NCI-H2081 treated with DMSO at 0.1 percent for 48 hours (cell line): ENCODE measurements around the gene SSB.
"Not testable (repeated sequence)": the region's sequence is repeated elsewhere in the genome, so short reads cannot be mapped to it uniquely, and the experiment has no call there.

Experiments
- DNase-seq: peaks from one replicate; lab custom pipeline; 2025; lab: John Stamatoyannopoulos, UW

The SSB gene

GRCh38 chr2:169782513-169782912 is 16.2 kb upstream of the SSB start:
- no peak for DNase-seq

- no peak for DNase-seq
Measured at GRCh38 chr2:169790581-169790980, 8.1 kb upstream of the SSB start.

GRCh38 chr2:169795181-169795580 is 3.5 kb upstream of the SSB start:
- DNase-seq = no peak

GRCh38 chr2:169796441-169796840 is 2.2 kb upstream of the SSB start:
- no peak for DNase-seq

GRCh38 chr2:169797601-169798000 is 1.1 kb upstream of the SSB start:
- no peak for DNase-seq

- DNase-seq = no peak
Measured at GRCh38 chr2:169798397-169798717, 314 bp upstream of the SSB start.

- DNase-seq = no peak
Measured at GRCh38 chr2:169803480-169803879, 4.8 kb downstream of the SSB start.

- no peak for DNase-seq
Measured at GRCh38 chr2:169806586-169806985, 7.9 kb downstream of the SSB start.

- no peak for DNase-seq
Measured at GRCh38 chr2:169808221-169808620, 9.6 kb downstream of the SSB start.

GRCh38 chr2:169815849-169816248 is 17.2 kb downstream of the SSB start:
- no peak for DNase-seq

- DNase-seq = not testable (repeated sequence)
Measured at GRCh38 chr2:169816961-169817360, 18.3 kb downstream of the SSB start.

- not testable (repeated sequence) for DNase-seq
Measured at GRCh38 chr2:169817369-169817768, 18.7 kb downstream of the SSB start.

GRCh38 chr2:169818241-169818640 is 19.6 kb downstream of the SSB start:
- DNase-seq = no peak

GRCh38 chr2:169819106-169819505 is 20.4 kb downstream of the SSB start:
- no peak for DNase-seq

GRCh38 chr2:169820101-169820500 is 21.4 kb downstream of the SSB start:
- DNase-seq = not testable (repeated sequence)

- no peak for DNase-seq
Measured at GRCh38 chr2:169822036-169822435, 23.4 kb downstream of the SSB start.

GRCh38 chr2:169822785-169823392 is 24.2 kb downstream of the SSB start:
- DNase-seq = no peak

- DNase-seq = no peak
Measured at GRCh38 chr2:169823996-169824372, 25.3 kb downstream of the SSB start.

- peak; percentile 36 for DNase-seq
Measured at GRCh38 chr2:169824373-169825333, 26.0 kb downstream of the SSB start, which contains the start of gene METTL5. Gene METTL5 (minus strand): TSS chr2:169824905. CDS start chr2:169824597, 308 bp downstream.

GRCh38 chr2:169827272-169828140 is 28.8 kb downstream of the SSB start, which contains the start of gene UBR3:
Gene UBR3 (plus strand): TSS chr2:169827454. CDS start chr2:169827508, 54 bp downstream.
- peak; percentile 63 for DNase-seq

GRCh38 chr2:169828141-169828811 is 29.6 kb downstream of the SSB start:
- DNase-seq = no peak

- DNase-seq = no peak
Measured at GRCh38 chr2:169834401-169834800, 35.7 kb downstream of the SSB start.
